Caco-2 (cell line): ENCODE data around the gene C1orf35. TPM values are rescaled to one million over a fixed set of nuclear protein-coding genes. Genes with fewer than 3 reads are reported as not detected.

Experiments
- BruUV-seq: library from RNA; stranded (reverse); fragments of 400-500 nt; replicated peaks from 2 replicates; lab custom pipeline; 2021; lab: Mats Ljungman, UMichigan
- CTCF ChIA-PET: fragments of 300-600 bp; sonication (Branson Sonifier 250); formaldehyde crosslinking; loops from one replicate; lab custom pipeline; 2022; ENCODE audit warnings: antibody characterized with exemption; lab: Charles Lee
- POLR2A ChIA-PET: fragments of 300-600 bp; sonication (Branson Sonifier 250); formaldehyde crosslinking; loops from one replicate; lab custom pipeline; 2022; ENCODE audit warnings: antibody characterized with exemption; lab: Charles Lee
- DNase-seq, 2 experiments: peaks; one replicate each; pipeline versions ENCODE4 v3.0.0 to v3.0.0-alpha.2; 2020 to 2022
- H3K27me3 ChIP-seq: replicated peaks from 2 replicates; pipeline ENCODE4 v1.6.0; 2011; ENCODE audit warnings: low read length; ENCODE audit not compliant: control insufficient read depth, insufficient read depth
- H3K36me3 ChIP-seq: 2 replicates; pipeline ENCODE4 v1.5.1; 2011; ENCODE audit warnings: low read length; ENCODE audit not compliant: control insufficient read depth, insufficient read depth
- H3K4me1 ChIP-seq: fragments of 250-450 bp; sonication (Bioruptor Pico); 2 replicates; pipeline ENCODE4 v1.5.1; 2020; ENCODE audit warnings: mild to moderate bottlenecking
- H3K4me3 ChIP-seq: 2 replicates; pipeline ENCODE4 v1.5.1; 2011; ENCODE audit warnings: low read depth, mild to moderate bottlenecking, control low read depth, low read length
- H3K9me3 ChIP-seq: fragments of 250-450 bp; sonication (Bioruptor Pico); 2 replicates; pipeline ENCODE4 v1.5.1; 2020; ENCODE audit warnings: mild to moderate bottlenecking, moderate library complexity
- H3K27ac Mint-ChIP-seq: one replicate; pipeline ENCODE4 v1.8.0; 2022; ENCODE audit warnings: mixed read lengths; ENCODE audit not compliant: unreplicated experiment
- H3K27me3 Mint-ChIP-seq: one replicate; pipeline ENCODE4 v1.8.0; 2022; ENCODE audit warnings: mixed read lengths; ENCODE audit not compliant: insufficient read depth, unreplicated experiment
- H3K36me3 Mint-ChIP-seq: one replicate; pipeline ENCODE4 v1.8.0; 2022; ENCODE audit warnings: mild to moderate bottlenecking, mixed read lengths; ENCODE audit not compliant: insufficient read depth, unreplicated experiment
- H3K4me1 Mint-ChIP-seq: one replicate; pipeline ENCODE4 v1.8.0; 2022; ENCODE audit warnings: low read depth, mixed read lengths; ENCODE audit not compliant: unreplicated experiment
- H3K4me3 Mint-ChIP-seq: one replicate; pipeline ENCODE4 v1.8.0; 2022; ENCODE audit warnings: mild to moderate bottlenecking, moderate library complexity, mixed read lengths; ENCODE audit not compliant: unreplicated experiment
- H3K9me3 Mint-ChIP-seq: one replicate; pipeline ENCODE4 v1.8.0; 2022; ENCODE audit warnings: mixed read lengths; ENCODE audit not compliant: unreplicated experiment
- CTCF ChIP-seq, 2 experiments: fragments of 200-600 bp in 1 of 2; IDR thresholded peaks; 1 replicate in 1 of 2; 2 replicates in 1 of 2; pipeline versions ENCODE4 v1.5.1 to v1.8.0; 2011 to 2022; ENCODE audit warnings: antibody characterized with exemption in 1 of 2, control low read depth in 1 of 2, inconsistent platforms in 1 of 2, low read depth in 1 of 2, low read length in 1 of 2, mild to moderate bottlenecking in 1 of 2, moderate library complexity in 1 of 2; ENCODE audit not compliant: insufficient read depth in 1 of 2, severe bottlenecking in 1 of 2, unreplicated experiment in 1 of 2
- intact Hi-C: fragments of 100-400 bp; cut with micrococcal nuclease; formaldehyde crosslinking; loops from one replicate; pipeline ENCODE4 v1.10.0; 2022; ENCODE audit not compliant: unreplicated experiment
- total RNA-seq: library from RNA; stranded (reverse); gene quantifications from 2 replicates; pipeline ENCODE4 v1.2.3, GENCODE V29; 2022

The C1orf35 gene
- total RNA-seq, 1 experiment from 2014 or later, result 34.5 TPM

DNA sequence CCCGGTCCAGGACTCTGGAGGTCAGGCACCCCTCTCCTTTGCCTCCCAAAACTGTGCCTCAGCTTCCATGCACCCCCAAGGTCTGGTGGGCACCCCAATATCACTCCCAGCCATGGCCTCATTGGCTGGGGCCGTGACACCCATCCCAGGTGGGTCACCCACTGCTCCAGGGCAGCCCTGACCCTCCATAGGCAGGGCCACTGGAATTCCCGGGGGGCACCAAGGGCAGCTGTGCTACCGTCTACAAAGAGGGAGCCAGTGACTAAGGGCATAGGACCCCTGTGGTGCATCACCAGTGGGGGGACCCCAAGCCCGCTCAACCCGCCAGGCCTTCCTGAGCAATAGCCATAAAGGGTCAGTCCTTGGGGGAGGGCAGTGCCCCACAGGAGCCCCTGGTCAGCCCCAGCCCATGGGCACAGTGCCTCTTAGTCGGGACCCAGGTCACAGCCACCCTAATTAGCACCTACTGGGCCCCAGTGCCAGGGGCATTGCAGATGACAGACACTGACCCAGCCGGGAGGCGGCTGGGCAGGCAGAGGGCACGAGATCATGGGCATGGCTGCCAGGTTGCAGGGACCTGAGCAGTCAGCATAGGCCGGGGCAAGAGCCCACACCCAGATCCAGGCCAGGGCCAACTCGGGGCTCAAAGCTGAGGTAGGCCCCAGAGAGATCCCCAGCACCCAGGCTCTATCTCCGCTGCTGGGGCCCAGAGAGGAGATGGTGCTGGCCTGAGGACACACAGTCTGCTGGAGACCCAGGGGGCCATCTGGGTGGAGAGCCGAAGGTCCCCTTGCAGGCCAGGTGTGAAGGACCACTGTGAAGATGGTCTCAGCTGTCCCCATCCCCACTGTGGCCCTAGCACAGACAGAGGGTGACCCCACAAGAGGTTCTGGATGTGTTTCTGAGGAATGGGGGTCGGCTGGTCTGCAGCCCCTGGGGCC, 39.6 kb downstream of the C1orf35 start:
- intact Hi-C loops, result no loop called here
- H3K27me3 Mint-ChIP-seq, result peaks cover 6% of the 10 kb centered on the region

GRCh38 chr1:228062812-228063211, 40.3 kb downstream of the C1orf35 start:
- no TSS peak for BruUV-seq
- Mint-ChIP-seq H3K4me3 (no peak overlapping the region), H3K27ac (no peak overlapping the region), H3K4me1 (no peaks in the 10 kb centered on the region), H3K9me3 (peaks cover 8% of the 10 kb centered on the region), H3K36me3 (no peaks in the 10 kb centered on the region), H3K27me3 (peaks cover 11% of the 10 kb centered on the region)
- intact Hi-C loops, result no loop called here
- DNase-seq, result no peak
- POLR2A ChIA-PET, result no interaction called here
- no peaks in the 10 kb centered on the region for H3K36me3 ChIP-seq
- TF ChIP-seq CTCF (IDR thresholded peaks at IDR 0.05; ENCODE audit: insufficient read depth in 1 of 2, low read depth in 1 of 2, low read length in 1 of 2, severe bottlenecking in 1 of 2, unreplicated experiment in 1 of 2), result no peak
- CTCF ChIA-PET, result no interaction called here
- no peak overlapping the region for H3K4me3 ChIP-seq
- H3K9me3 ChIP-seq, result no peaks in the 10 kb centered on the region
- H3K27me3 ChIP-seq, result no peaks in the 10 kb centered on the region; the same call in 1 of the 2 replicates
- H3K4me1 ChIP-seq, result no peaks in the 10 kb centered on the region

More for the DNA sequence above, 39.6 kb downstream of the C1orf35 start:
- TF ChIP-seq CTCF (IDR thresholded peaks at IDR 0.05; ENCODE audit: insufficient read depth in 1 of 2, low read depth in 1 of 2, low read length in 1 of 2, severe bottlenecking in 1 of 2, unreplicated experiment in 1 of 2), result no peak
- no peaks in the 10 kb centered on the region for H3K4me1 ChIP-seq
- no peaks in the 10 kb centered on the region for H3K9me3 ChIP-seq
- no peaks in the 10 kb centered on the region for H3K4me1 Mint-ChIP-seq
- no peaks in the 10 kb centered on the region for H3K27me3 ChIP-seq
- CTCF ChIA-PET, result no interaction called here
- no peaks in the 10 kb centered on the region for H3K36me3 Mint-ChIP-seq
- H3K4me3 Mint-ChIP-seq, result no peak overlapping the region
- H3K36me3 ChIP-seq, result no peaks in the 10 kb centered on the region
- DNase-seq, result no peak
- POLR2A ChIA-PET, result no interaction called here
- H3K4me3 ChIP-seq, result no peak overlapping the region
- BruUV-seq, result no TSS peak
- H3K27ac Mint-ChIP-seq, result no peak overlapping the region
- H3K9me3 Mint-ChIP-seq, result peaks cover under 1% of the 10 kb centered on the region

DNA sequence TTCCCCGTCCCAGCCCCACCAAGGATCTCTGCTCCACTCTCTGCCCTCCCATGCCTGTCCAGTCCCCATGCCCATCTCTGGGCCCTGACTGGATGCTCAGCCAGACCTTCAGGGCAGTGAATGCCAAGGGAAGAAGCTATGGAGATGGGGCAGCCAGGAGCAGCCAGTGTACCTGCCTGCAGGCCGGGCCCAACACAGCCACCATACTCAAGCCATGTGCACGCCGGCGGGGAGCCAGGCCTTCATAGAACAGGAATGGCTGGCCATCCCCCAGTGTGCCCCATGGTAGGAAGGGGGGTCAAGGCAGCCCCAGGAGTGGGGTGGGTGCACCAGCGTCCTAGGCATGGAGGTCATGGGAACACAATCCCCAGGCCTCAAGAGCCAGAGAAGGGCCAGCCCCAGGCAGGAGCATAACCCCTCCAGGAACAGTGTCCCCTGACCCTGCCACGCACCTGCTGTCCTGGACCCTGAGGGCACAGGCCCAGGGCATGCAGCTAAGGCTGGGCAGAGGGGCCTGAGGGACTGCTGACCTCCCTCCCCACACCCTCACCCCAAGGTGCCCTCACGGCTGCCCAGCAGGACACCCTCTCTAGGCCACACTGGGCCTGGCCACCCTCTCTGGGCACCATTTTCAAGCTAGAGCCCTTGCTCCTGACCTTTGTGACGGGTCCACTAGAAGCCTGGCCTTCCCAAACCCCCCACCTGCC, 40.9 kb downstream of the C1orf35 start:
- ChIA-PET POLR2A (no interaction called here), CTCF (no interaction called here)
- Histone ChIP-seq H3K4me3 (no peak overlapping the region), H3K27me3 (no peaks in the 10 kb centered on the region; the same call in 1 of the 2 replicates), H3K4me1 (no peaks in the 10 kb centered on the region), H3K9me3 (no peaks in the 10 kb centered on the region), H3K36me3 (no peaks in the 10 kb centered on the region)
- BruUV-seq, result no TSS peak
- DNase-seq, result no peak
- peaks cover 14% of the 10 kb centered on the region for H3K9me3 Mint-ChIP-seq
- no peaks in the 10 kb centered on the region for H3K4me1 Mint-ChIP-seq
- peaks cover 11% of the 10 kb centered on the region for H3K27me3 Mint-ChIP-seq
- no peaks in the 10 kb centered on the region for H3K36me3 Mint-ChIP-seq
- no peak overlapping the region for H3K27ac Mint-ChIP-seq
- no peak overlapping the region for H3K4me3 Mint-ChIP-seq
- intact Hi-C loops, result no loop called here
- TF ChIP-seq CTCF (IDR thresholded peaks at IDR 0.05; ENCODE audit: insufficient read depth in 1 of 2, low read depth in 1 of 2, low read length in 1 of 2, severe bottlenecking in 1 of 2, unreplicated experiment in 1 of 2), result no peak
